WTC11 (cell line): ENCODE measurements around the gene P4HB. TPM values are rescaled to one million over a fixed set of nuclear protein-coding genes. Genes with fewer than 3 reads are reported as not detected.

Experiments used
- ATAC-seq: fragments of 200-7000 bp; cut with Tn5 transposase; 2 replicates; pipeline ENCODE4 v1.10.0; 2021; ENCODE audit warnings: mild to moderate bottlenecking, moderate library complexity
- CTCF ChIA-PET: fragments of 300-600 bp; sonication (Branson Sonifier 250); formaldehyde crosslinking; loops from one replicate; lab custom pipeline; 2021; ENCODE audit warnings: antibody characterized with exemption; lab: Charles Lee
- POLR2A ChIA-PET: fragments of 350-600 bp; sonication (Branson Sonifier 250); formaldehyde crosslinking; loops from one replicate; lab custom pipeline; 2021; ENCODE audit warnings: antibody characterized with exemption; lab: Charles Lee
- DNase-seq: peaks from one replicate; pipeline ENCODE4 v3.0.0; 2021; ENCODE audit warnings: low spot score
- H3K27ac Mint-ChIP-seq: 2 replicates; pipeline ENCODE4 v1.8.0; 2021; ENCODE audit warnings: mixed read lengths
- H3K27me3 Mint-ChIP-seq: 2 replicates; pipeline ENCODE4 v1.8.0; 2021; ENCODE audit warnings: low read depth, mild to moderate bottlenecking, moderate library complexity, mixed read lengths
- H3K36me3 Mint-ChIP-seq: 2 replicates; pipeline ENCODE4 v1.8.0; 2021; ENCODE audit warnings: mixed read lengths
- H3K4me1 Mint-ChIP-seq: 2 replicates; pipeline ENCODE4 v1.8.0; 2022; ENCODE audit warnings: mixed read lengths
- H3K4me3 Mint-ChIP-seq: 2 replicates; pipeline ENCODE4 v1.8.0; 2021; ENCODE audit warnings: mild to moderate bottlenecking, moderate library complexity, mixed read lengths
- H3K9me3 Mint-ChIP-seq: 2 replicates; pipeline ENCODE4 v1.8.0; 2021; ENCODE audit warnings: mixed read lengths
- CBFB ChIP-seq: sonication (generic); formaldehyde crosslinking; IDR thresholded peaks from 2 replicates; pipeline ENCODE4 v1.8.1; 2022; ENCODE audit warnings: mild to moderate bottlenecking, low read depth, missing genetic modification reagents
- ELF4 ChIP-seq: sonication (generic); formaldehyde crosslinking; IDR thresholded peaks from 2 replicates; pipeline ENCODE4 v1.8.1; 2022; ENCODE audit warnings: low read depth, mild to moderate bottlenecking, moderate library complexity, missing genetic modification reagents
- GTF2I ChIP-seq: fragments of 250-450 bp; sonication (Bioruptor Pico); conservative IDR thresholded peaks from 2 replicates; pipeline ENCODE4 v1.4.0; 2021; ENCODE audit warnings: mild to moderate bottlenecking
- JAZF1 ChIP-seq: fragments of 250-450 bp; sonication (Bioruptor Pico); IDR thresholded peaks from 2 replicates; pipeline ENCODE4 v1.9.0; 2021; ENCODE audit warnings: moderate library complexity, mild to moderate bottlenecking, inconsistent platforms
- JUN ChIP-seq: sonication (generic); formaldehyde crosslinking; IDR thresholded peaks from 2 replicates; pipeline ENCODE4 v1.8.0; 2023; ENCODE audit warnings: mild to moderate bottlenecking, missing genetic modification reagents
- KAT7 ChIP-seq: sonication (generic); formaldehyde crosslinking; IDR thresholded peaks from 2 replicates; pipeline ENCODE4 v1.8.1; 2023; ENCODE audit warnings: missing genetic modification reagents, mild to moderate bottlenecking, borderline replicate concordance
- SMAD3 ChIP-seq: sonication (generic); formaldehyde crosslinking; IDR thresholded peaks from 2 replicates; pipeline ENCODE4 v1.8.0; 2022; ENCODE audit warnings: missing genetic modification reagents, mild to moderate bottlenecking, borderline replicate concordance
- SOX15 ChIP-seq: fragments of 250-450 bp; sonication (Bioruptor Pico); IDR thresholded peaks from 2 replicates; pipeline ENCODE4 v1.9.0; 2021; ENCODE audit warnings: mild to moderate bottlenecking
- TCF7 ChIP-seq: sonication (generic); formaldehyde crosslinking; IDR thresholded peaks from 2 replicates; pipeline ENCODE4 v1.8.0; 2022; ENCODE audit warnings: mild to moderate bottlenecking, low read depth, missing genetic modification reagents, moderate library complexity
- TEAD4 ChIP-seq: sonication (generic); formaldehyde crosslinking; IDR thresholded peaks from 2 replicates; pipeline ENCODE4 v1.8.0; 2022; ENCODE audit warnings: mild to moderate bottlenecking, missing genetic modification reagents
- TP53 ChIP-seq: sonication (generic); formaldehyde crosslinking; IDR thresholded peaks from 2 replicates; pipeline ENCODE4 v1.8.1; 2023; ENCODE audit warnings: mild to moderate bottlenecking, missing genetic modification reagents
- ZBTB21 ChIP-seq: sonication (generic); formaldehyde crosslinking; IDR thresholded peaks from 2 replicates; pipeline ENCODE4 v1.8.1; 2023; ENCODE audit warnings: mild to moderate bottlenecking, missing genetic modification reagents, borderline replicate concordance
- ZNF423 ChIP-seq: fragments of 250-450 bp; sonication (Bioruptor Pico); IDR thresholded peaks from 2 replicates; pipeline ENCODE4 v2.1.2; 2022; ENCODE audit warnings: mild to moderate bottlenecking, moderate library complexity
- ZNF671 ChIP-seq: fragments of 250-450 bp; sonication (Bioruptor Pico); IDR thresholded peaks from 2 replicates; pipeline ENCODE4 v1.8.0; 2021; ENCODE audit warnings: mild to moderate bottlenecking
- total RNA-seq: library from RNA; stranded (reverse); gene quantifications from 3 replicates; pipeline ENCODE4 v1.2.3, GENCODE V29; 2021
- TF ChIP-seq, protein P1 (sequence below): sonication (generic); formaldehyde crosslinking; IDR thresholded peaks from 2 replicates; pipeline ENCODE4 v1.8.0; 2022; ENCODE audit warnings: mild to moderate bottlenecking, missing genetic modification reagents
- TF ChIP-seq, protein P2 (sequence below): sonication (generic); formaldehyde crosslinking; IDR thresholded peaks from 2 replicates; pipeline ENCODE4 v1.8.0; 2023; ENCODE audit warnings: missing genetic modification reagents
- TF ChIP-seq, protein P3 (sequence below): sonication (generic); formaldehyde crosslinking; IDR thresholded peaks from 2 replicates; pipeline ENCODE4 v1.8.0; 2023; ENCODE audit warnings: mild to moderate bottlenecking, missing genetic modification reagents
- TF ChIP-seq, protein P4 (sequence below): sonication (generic); formaldehyde crosslinking; IDR thresholded peaks from 2 replicates; pipeline ENCODE4 v1.8.1; 2023; ENCODE audit warnings: mild to moderate bottlenecking, missing genetic modification reagents, moderate library complexity
- TF ChIP-seq, protein P5 (sequence below): fragments of 250-450 bp; sonication (Bioruptor Pico); IDR thresholded peaks from 2 replicates; pipeline ENCODE4 v1.9.0; 2021; ENCODE audit warnings: mild to moderate bottlenecking

The P4HB gene
- total RNA-seq, 1 experiment from 2014 or later = 380 TPM

DNA sequence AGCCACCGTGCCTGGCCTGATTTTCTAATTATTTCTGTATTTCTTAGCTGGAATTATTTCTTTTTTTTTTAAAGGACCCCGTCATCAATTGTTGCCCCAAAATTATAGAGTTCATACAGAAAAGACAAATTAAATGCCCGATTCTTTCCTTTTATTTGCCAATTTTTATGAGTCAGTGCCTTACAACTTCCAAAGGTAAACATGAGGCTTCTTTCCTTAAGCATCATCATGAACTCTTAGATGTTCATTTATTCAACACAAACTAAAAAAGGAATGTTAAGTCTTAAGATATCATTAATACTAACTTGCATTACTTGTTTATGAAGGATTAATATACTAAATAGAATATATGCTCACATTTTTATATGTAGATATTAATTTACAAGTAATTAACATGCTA is 18.0 kb upstream of the P4HB start (continued):
- TF ChIP-seq ZBTB21 (CRISPR knock-in tag) (no peak), SOX15 (no peak), GTF2I (CRISPR knock-in tag) (no peak), ZNF423 (CRISPR knock-in tag) (no peak), SMAD3 (no peak)
- TF ChIP-seq, protein P1, sequence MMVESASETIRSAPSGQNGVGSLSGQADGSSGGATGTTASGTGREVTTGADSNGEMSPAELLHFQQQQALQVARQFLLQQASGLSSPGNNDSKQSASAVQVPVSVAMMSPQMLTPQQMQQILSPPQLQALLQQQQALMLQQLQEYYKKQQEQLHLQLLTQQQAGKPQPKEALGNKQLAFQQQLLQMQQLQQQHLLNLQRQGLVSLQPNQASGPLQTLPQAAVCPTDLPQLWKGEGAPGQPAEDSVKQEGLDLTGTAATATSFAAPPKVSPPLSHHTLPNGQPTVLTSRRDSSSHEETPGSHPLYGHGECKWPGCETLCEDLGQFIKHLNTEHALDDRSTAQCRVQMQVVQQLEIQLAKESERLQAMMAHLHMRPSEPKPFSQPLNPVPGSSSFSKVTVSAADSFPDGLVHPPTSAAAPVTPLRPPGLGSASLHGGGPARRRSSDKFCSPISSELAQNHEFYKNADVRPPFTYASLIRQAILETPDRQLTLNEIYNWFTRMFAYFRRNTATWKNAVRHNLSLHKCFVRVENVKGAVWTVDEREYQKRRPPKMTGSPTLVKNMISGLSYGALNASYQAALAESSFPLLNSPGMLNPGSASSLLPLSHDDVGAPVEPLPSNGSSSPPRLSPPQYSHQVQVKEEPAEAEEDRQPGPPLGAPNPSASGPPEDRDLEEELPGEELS = no peak
- TF ChIP-seq, protein P2, sequence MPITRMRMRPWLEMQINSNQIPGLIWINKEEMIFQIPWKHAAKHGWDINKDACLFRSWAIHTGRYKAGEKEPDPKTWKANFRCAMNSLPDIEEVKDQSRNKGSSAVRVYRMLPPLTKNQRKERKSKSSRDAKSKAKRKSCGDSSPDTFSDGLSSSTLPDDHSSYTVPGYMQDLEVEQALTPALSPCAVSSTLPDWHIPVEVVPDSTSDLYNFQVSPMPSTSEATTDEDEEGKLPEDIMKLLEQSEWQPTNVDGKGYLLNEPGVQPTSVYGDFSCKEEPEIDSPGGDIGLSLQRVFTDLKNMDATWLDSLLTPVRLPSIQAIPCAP (CRISPR knock-in tag) = no peak
- TF ChIP-seq, all 79 proteins: peak for 0

DNA sequence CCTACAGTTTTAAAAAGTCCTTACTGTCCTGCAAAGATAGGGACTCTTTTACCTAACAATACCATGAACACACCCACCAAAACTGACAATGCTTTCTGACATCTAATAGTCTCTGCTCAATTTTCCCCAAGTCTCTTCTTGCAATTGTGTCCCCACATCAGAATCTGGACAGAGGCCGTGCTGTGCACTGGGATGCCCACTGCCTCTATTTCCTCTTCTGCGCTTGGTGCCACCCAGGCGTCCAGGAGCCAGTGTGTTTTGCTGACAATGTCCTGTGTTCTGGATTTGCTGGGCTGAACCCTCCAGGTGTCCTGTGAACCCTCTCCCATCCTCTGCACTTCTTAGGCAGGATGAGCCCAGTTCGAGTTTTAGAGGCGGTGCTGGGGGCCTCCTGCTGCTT is 17.2 kb upstream of the P4HB start:
- POLR2A ChIA-PET = interaction anchor here (0.6 to 0.7 kb wide), 2 partner anchors 46 to 145 kb away, joined by 4 read pairs; no protein-coding TSS in a partner anchor
- no peak for ATAC-seq
- CTCF ChIA-PET = interaction anchor here (0.6 kb wide), 1 partner anchor 152 kb away, joined by 4 read pairs; no protein-coding TSS in a partner anchor
- DNase-seq = no peak
- Mint-ChIP-seq H3K4me3 (no peak overlapping the region), H3K27me3 (no peaks in the 10 kb centered on the region; the same call in 1 of the 2 replicates), H3K4me1 (no peaks in the 10 kb centered on the region), H3K9me3 (no peaks in the 10 kb centered on the region), H3K27ac (no peak overlapping the region), H3K36me3 (peaks cover 18% of the 10 kb centered on the region)
- TF ChIP-seq JUN (no peak), TP53 (CRISPR knock-in tag) (no peak), ELF4 (CRISPR knock-in tag) (no peak), TEAD4 (CRISPR knock-in tag) (no peak), KAT7 (no peak), CBFB (no peak), ZNF671 (CRISPR knock-in tag) (no peak), TCF7 (CRISPR knock-in tag) (no peak), JAZF1 (CRISPR knock-in tag) (no peak)
- TF ChIP-seq, protein P3, sequence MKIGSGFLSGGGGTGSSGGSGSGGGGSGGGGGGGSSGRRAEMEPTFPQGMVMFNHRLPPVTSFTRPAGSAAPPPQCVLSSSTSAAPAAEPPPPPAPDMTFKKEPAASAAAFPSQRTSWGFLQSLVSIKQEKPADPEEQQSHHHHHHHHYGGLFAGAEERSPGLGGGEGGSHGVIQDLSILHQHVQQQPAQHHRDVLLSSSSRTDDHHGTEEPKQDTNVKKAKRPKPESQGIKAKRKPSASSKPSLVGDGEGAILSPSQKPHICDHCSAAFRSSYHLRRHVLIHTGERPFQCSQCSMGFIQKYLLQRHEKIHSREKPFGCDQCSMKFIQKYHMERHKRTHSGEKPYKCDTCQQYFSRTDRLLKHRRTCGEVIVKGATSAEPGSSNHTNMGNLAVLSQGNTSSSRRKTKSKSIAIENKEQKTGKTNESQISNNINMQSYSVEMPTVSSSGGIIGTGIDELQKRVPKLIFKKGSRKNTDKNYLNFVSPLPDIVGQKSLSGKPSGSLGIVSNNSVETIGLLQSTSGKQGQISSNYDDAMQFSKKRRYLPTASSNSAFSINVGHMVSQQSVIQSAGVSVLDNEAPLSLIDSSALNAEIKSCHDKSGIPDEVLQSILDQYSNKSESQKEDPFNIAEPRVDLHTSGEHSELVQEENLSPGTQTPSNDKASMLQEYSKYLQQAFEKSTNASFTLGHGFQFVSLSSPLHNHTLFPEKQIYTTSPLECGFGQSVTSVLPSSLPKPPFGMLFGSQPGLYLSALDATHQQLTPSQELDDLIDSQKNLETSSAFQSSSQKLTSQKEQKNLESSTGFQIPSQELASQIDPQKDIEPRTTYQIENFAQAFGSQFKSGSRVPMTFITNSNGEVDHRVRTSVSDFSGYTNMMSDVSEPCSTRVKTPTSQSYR (CRISPR knock-in tag) = no peak
- TF ChIP-seq, protein P4, sequence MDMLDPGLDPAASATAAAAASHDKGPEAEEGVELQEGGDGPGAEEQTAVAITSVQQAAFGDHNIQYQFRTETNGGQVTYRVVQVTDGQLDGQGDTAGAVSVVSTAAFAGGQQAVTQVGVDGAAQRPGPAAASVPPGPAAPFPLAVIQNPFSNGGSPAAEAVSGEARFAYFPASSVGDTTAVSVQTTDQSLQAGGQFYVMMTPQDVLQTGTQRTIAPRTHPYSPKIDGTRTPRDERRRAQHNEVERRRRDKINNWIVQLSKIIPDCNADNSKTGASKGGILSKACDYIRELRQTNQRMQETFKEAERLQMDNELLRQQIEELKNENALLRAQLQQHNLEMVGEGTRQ (CRISPR knock-in tag) = no peak
- TF ChIP-seq, protein P5, sequence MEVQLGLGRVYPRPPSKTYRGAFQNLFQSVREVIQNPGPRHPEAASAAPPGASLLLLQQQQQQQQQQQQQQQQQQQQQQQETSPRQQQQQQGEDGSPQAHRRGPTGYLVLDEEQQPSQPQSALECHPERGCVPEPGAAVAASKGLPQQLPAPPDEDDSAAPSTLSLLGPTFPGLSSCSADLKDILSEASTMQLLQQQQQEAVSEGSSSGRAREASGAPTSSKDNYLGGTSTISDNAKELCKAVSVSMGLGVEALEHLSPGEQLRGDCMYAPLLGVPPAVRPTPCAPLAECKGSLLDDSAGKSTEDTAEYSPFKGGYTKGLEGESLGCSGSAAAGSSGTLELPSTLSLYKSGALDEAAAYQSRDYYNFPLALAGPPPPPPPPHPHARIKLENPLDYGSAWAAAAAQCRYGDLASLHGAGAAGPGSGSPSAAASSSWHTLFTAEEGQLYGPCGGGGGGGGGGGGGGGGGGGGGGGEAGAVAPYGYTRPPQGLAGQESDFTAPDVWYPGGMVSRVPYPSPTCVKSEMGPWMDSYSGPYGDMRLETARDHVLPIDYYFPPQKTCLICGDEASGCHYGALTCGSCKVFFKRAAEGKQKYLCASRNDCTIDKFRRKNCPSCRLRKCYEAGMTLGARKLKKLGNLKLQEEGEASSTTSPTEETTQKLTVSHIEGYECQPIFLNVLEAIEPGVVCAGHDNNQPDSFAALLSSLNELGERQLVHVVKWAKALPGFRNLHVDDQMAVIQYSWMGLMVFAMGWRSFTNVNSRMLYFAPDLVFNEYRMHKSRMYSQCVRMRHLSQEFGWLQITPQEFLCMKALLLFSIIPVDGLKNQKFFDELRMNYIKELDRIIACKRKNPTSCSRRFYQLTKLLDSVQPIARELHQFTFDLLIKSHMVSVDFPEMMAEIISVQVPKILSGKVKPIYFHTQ (CRISPR knock-in tag) = no peak
